SIG-M5 treated with dmso at 0.1 percent for 504 hours (cell line): ENCODE measurements around the gene MCC.

Experiments used
- DNase-seq: peaks from one replicate; lab custom pipeline; 2025; ENCODE audit not compliant: unreplicated experiment; lab: John Stamatoyannopoulos, UW

MCC gene

GRCh38 chr5:113276001-113276400 is 212.3 kb downstream of the MCC start:
- DNase-seq = no peak

DNA sequence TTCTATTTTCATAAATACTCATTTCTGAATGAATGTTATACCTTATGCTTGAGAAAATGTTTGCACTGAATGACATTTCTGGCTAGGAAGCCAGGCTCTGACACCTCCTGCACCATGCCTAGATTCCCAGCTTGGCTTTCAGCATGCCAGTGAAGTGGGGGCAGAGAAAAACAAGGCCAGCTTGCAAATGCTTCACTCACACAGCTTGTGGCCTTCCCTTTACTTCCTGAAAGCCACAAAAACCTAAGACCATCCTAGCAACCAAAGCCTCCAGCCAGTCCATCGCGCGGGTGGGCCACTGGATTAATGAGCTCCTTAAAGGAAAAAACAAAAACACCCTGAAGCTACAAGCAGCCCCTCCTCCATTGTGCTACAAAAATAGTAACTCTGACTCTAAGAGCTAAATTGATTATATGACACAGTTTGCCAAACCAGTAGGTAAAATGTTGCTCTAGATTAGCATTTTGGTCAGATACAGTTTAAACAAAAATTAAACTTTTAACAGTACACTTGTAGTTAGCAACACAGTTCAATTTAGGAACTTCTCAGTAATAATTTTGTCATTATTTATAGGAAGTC is 213.3 kb downstream of the MCC start:
- no peak for DNase-seq

DNA sequence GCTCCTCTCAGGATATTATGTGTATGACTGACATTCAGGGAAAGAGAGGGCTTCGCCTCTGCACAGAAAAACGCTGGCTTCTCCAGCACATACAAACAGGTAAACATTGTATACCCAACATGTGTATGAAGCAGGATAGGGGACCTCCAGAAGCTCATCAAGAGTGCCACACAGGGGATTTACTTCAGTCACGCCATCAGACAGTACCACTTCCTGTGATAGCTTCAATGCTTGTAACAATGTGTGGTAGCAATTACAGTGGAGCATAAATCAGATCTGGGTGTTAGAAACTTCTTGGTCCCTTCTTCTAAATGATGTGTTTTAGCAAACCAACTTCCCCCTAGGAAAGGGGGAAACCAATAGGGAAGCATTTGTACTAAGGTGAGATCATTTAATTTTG is 214.3 kb downstream of the MCC start:
- no peak for DNase-seq

GRCh38 chr5:113271745-113272454 is 216.4 kb downstream of the MCC start:
- no peak for DNase-seq

- no peak for DNase-seq
These were observed 217.2 kb downstream of the MCC start for GRCh38 chr5:113271015-113271414.

GRCh38 chr5:113270086-113270485 is 218.2 kb downstream of the MCC start:
- no peak for DNase-seq

GRCh38 chr5:113269023-113269997 is 218.9 kb downstream of the MCC start:
- no peak for DNase-seq

DNA sequence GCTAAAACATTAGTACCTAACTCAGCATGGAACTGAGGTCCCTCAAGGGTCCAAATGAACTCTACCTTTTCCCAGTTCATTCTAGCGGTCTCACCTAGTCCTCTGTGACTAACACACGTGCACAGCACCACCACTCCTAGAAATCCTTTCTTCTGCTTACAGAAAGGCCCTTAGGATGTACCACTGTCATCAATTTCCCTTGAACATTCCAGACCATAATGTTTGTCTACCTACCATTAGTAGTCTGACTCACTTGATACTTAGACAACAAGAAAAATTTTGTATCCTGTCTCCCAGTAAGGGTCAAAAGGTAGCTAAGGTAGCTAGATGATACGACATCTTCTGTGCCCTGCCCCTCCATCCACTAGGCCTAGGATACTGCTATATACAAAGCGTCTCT is 220.0 kb downstream of the MCC start:
- no peak for DNase-seq

- DNase-seq = no peak
These were observed 220.8 kb downstream of the MCC start for GRCh38 chr5:113267361-113267900.

DNA sequence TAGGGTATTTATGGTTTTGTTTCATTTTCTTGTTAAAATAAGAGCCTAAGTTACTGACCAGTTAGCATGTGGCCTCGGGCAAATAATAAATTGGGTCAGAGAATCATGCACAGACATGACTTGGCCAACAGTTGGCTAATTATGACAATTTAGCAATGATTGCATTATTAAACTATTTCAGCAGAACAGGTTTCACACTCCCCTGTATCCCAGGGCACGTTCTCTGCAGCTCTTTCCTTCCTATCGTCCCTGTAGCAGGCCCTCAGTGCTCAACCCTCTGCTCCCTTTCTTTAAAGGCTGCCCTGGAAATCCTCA is 221.4 kb downstream of the MCC start:
- DNase-seq = no peak

- no peak for DNase-seq
These were observed 221.9 kb downstream of the MCC start for GRCh38 chr5:113266227-113266912.

DNA sequence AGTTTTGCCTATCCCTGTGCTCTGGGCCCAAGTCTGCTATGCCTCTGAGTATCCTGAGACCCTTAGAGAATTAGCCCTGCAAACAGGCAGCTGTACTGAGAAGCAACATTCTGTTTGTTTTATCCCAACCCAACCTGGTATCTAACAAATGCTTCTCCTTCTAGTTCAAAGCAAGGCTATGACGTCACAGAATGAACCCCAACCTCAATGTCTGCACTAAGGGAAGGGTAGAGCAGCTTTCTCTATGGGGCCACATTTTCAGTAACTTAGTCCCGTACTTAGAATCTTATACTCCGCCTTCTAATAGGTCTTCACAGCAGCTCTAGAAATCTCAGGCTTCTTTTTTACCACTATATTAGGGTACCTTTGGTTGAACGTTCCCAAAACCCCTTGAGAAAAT is 223.1 kb downstream of the MCC start:
- DNase-seq = no peak

DNA sequence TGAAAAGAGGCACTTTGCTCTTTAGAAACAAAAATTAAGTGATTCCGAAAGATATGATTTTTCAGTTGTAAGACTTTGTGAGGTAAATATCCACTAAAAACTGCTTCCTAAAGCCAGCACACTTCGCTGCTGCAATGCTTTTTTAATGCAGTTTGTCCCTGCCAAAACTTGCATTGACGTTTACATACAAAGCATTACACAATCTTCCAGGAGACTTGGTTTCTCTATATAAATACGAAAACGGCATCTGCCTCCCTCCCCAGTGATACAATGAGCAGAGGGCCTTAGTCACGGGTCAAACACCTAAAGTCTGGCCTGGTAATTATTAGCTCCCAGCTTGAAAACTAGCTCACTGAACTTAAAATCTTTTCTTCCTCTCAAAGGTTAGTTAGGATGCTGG is 224.2 kb downstream of the MCC start:
- DNase-seq = no peak

GRCh38 chr5:113263545-113263944 is 224.7 kb downstream of the MCC start:
- DNase-seq = no peak

- DNase-seq = no peak
These were observed 225.6 kb downstream of the MCC start for GRCh38 chr5:113262674-113263073.

- DNase-seq = no peak
These were observed 229.2 kb downstream of the MCC start for GRCh38 chr5:113259034-113259433.

- DNase-seq = no peak
These were observed 230.7 kb downstream of the MCC start for GRCh38 chr5:113257545-113257944.

DNA sequence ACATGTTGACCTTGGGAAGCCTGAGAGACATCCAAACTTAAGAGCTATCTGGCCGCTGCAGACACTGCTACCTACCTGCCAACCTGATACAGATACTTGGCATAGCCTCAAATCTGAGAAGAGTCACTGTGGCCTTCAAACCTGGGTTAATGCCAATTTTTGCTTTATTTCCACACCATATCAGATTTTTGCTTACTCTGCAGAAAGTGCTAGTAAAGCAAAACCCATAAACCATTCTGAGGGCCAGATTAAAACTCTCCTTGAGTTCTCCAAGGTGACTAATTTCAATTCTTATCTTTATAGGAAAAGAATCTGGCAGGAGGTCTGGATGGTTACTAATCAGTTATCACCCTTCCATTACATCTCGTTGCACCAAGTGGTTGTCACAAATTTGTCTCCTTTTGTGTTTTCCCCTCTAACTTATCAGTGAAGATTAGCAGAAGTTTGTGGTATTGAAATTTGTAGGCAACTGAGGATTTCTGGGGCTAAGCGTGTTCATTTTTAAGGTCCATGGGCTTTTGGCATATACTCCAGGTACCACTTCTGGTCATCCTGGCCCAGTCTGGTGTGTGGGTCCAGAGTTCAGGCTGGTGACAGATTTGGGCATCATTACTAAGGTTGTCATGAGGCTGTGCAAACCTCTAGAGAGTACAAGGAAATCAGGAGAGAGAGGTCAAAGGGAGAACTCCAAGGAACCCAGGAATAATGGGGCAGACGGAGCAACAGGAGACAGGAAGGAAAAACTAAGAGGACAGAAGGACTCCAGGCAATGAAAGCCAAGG is 231.4 kb downstream of the MCC start:
- DNase-seq = no peak

GRCh38 chr5:113255579-113256386 is 232.5 kb downstream of the MCC start:
- no peak for DNase-seq

- no peak for DNase-seq
These were observed 233.1 kb downstream of the MCC start for GRCh38 chr5:113255105-113255504.
